ENCODE measurements around the gene SPRY4. TPM values are rescaled to one million over a fixed set of nuclear protein-coding genes. Genes with fewer than 3 reads are reported as not detected.

Gene SPRY4
- polyA plus RNA-seq, 1 donor: 48.7 TPM

Other genes with a start within 250 kb of the SPRY4 start
- 54.7 TPM for gene NDFIP1, start 216.2 kb downstream of the SPRY4 start, polyA plus RNA-seq (ENCODE audit: insufficient read length)

All from forelimb muscle (tissue), 1 donor.